SU-DHL-6 (cell line): ENCODE data around the gene GPD2.

Experiments used
- CTCF ChIP-seq: fragments of 200-600 bp; sonication (generic); IDR thresholded peaks from one replicate; pipeline ENCODE4 v1.5.1; 2017; ENCODE audit warnings: antibody characterized with exemption, mild to moderate bottlenecking, low read length, moderate library complexity; ENCODE audit not compliant: insufficient read depth, poor library complexity, severe bottlenecking
- EZH2phosphoT487 ChIP-seq: fragments of 200-600 bp; sonication (generic), shearing (Covaris generic); conservative IDR thresholded peaks from 2 replicates; pipeline ENCODE4 v1.6.1; 2018; ENCODE audit warnings: mild to moderate bottlenecking, antibody characterized with exemption, low read length, moderate library complexity, mixed read lengths

GRCh38 chr2:156435396-156435717 is 822 bp upstream of the GPD2 start:
- no peak for TF ChIP-seq CTCF
- TF ChIP-seq EZH2phosphoT487 = no peak
